MCF 10A (cell line): ENCODE measurements around the gene CNTNAP2. TPM values are rescaled to one million over a fixed set of nuclear protein-coding genes. Genes with fewer than 3 reads are reported as not detected.

Experiments used
- BruUV-seq: library from RNA; stranded (reverse); fragments of 400-500 nt; replicated peaks from 2 replicates; lab custom pipeline; 2021; lab: Mats Ljungman, UMichigan
- CTCF ChIA-PET: fragments of 300-600 bp; sonication (Branson Sonifier 250); formaldehyde crosslinking; extraction: SDS; loops from one replicate; lab custom pipeline; 2021; ENCODE audit warnings: antibody characterized with exemption, inconsistent platforms; lab: Yijun Ruan, JAX
- POLR2A ChIA-PET: fragments of 300-600, 350-650 bp; sonication (Branson Sonifier 250); formaldehyde crosslinking; extraction: SDS; loops from one replicate; lab custom pipeline; 2020; ENCODE audit warnings: antibody characterized with exemption, inconsistent platforms; lab: Yijun Ruan, JAX
- DNase-seq: peaks from one replicate; pipeline ENCODE4 v3.0.0-alpha.2; 2018; ENCODE audit not compliant: unreplicated experiment
- H3K27ac Mint-ChIP-seq: one replicate; pipeline ENCODE4 v1.8.0; 2022; ENCODE audit warnings: mild to moderate bottlenecking, low read depth, mixed read lengths; ENCODE audit not compliant: unreplicated experiment
- H3K27me3 Mint-ChIP-seq: one replicate; pipeline ENCODE4 v1.8.0; 2022; ENCODE audit warnings: mixed read lengths; ENCODE audit not compliant: insufficient read depth, unreplicated experiment
- H3K36me3 Mint-ChIP-seq: one replicate; pipeline ENCODE4 v1.8.0; 2022; ENCODE audit warnings: mild to moderate bottlenecking, moderate library complexity, mixed read lengths; ENCODE audit not compliant: insufficient read depth, unreplicated experiment
- H3K4me1 Mint-ChIP-seq: one replicate; pipeline ENCODE4 v1.8.0; 2022; ENCODE audit warnings: mixed read lengths; ENCODE audit not compliant: insufficient read depth, unreplicated experiment
- H3K4me3 Mint-ChIP-seq: one replicate; pipeline ENCODE4 v1.8.0; 2022; ENCODE audit warnings: mild to moderate bottlenecking, moderate library complexity, mixed read lengths; ENCODE audit not compliant: unreplicated experiment
- H3K9me3 Mint-ChIP-seq: one replicate; pipeline ENCODE4 v1.8.0; 2022; ENCODE audit warnings: mixed read lengths; ENCODE audit not compliant: unreplicated experiment
- intact Hi-C: fragments of 100-400 bp; cut with micrococcal nuclease; formaldehyde crosslinking; loops from 2 replicates; pipeline ENCODE4 v1.14.1; 2022
- total RNA-seq: library from RNA; stranded (reverse); gene quantifications from 2 replicates; pipeline ENCODE4 v1.2.3, GENCODE V29; 2022
- TF ChIP-seq, protein P1 (sequence below): fragments of 200-600 bp; IDR thresholded peaks from one replicate; pipeline ENCODE4 v1.8.0; 2022; ENCODE audit warnings: antibody characterized with exemption, mild to moderate bottlenecking; ENCODE audit not compliant: unreplicated experiment

CNTNAP2 gene
- total RNA-seq, 1 experiment from 2014 or later, result 1.1 TPM

DNA sequence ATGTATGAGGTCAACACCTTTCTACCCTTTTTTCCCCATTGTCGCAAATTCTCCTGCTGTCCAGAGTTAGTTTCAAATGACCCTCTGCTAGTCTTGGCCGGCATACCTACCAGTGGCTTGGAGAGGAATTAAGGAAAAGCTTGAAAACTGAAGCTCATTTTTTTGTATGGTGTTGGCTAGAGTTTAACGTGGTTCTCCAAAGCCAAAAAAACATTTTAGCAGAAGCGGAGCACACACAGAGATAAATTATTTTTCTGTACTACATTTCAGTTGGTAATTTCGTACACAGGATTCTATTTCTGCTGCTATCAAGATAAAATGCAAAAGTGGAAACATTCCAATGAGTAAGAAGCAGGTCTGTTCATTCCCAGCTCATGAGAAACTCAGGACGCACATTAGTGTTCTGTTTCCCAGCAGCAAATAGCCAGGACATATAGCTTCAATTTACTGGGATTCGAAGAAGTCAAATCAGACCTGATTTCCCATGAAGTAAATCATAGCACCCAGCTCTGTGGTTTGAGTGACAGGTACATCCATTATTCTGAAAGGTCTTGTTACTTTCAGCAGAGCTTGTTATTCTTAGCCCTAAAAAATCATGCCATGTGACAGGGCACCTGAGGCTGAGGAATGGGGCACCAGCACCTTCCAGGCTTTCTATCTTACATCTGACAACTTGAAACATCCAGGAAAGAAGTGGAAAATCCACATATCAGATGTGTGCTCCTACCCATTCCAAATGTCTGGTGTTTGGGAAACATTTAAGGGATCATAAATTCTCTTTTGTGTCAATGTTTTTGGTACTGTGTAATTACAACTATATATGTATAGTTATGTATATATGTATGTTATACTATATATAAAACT, 2258.0 kb downstream of the CNTNAP2 start:
- no peak overlapping the region for H3K4me3 Mint-ChIP-seq
- ChIA-PET POLR2A (no interaction called here), CTCF (interaction anchor here (0.5 to 1.1 kb wide), 2 partner anchors 90 to 764 kb away, joined by 3 read pairs; no protein-coding TSS in a partner anchor)
- DNase-seq, result no peak
- no peak overlapping the region for H3K27ac Mint-ChIP-seq
- intact Hi-C loops, result no loop called here
- no peaks in the 10 kb centered on the region for H3K36me3 Mint-ChIP-seq
- no peaks in the 10 kb centered on the region for H3K9me3 Mint-ChIP-seq
- TF ChIP-seq, protein P1, sequence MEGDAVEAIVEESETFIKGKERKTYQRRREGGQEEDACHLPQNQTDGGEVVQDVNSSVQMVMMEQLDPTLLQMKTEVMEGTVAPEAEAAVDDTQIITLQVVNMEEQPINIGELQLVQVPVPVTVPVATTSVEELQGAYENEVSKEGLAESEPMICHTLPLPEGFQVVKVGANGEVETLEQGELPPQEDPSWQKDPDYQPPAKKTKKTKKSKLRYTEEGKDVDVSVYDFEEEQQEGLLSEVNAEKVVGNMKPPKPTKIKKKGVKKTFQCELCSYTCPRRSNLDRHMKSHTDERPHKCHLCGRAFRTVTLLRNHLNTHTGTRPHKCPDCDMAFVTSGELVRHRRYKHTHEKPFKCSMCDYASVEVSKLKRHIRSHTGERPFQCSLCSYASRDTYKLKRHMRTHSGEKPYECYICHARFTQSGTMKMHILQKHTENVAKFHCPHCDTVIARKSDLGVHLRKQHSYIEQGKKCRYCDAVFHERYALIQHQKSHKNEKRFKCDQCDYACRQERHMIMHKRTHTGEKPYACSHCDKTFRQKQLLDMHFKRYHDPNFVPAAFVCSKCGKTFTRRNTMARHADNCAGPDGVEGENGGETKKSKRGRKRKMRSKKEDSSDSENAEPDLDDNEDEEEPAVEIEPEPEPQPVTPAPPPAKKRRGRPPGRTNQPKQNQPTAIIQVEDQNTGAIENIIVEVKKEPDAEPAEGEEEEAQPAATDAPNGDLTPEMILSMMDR, result no peak
- no peaks in the 10 kb centered on the region for H3K4me1 Mint-ChIP-seq
- no peaks in the 10 kb centered on the region for H3K27me3 Mint-ChIP-seq
- BruUV-seq, result no TSS peak

DNA sequence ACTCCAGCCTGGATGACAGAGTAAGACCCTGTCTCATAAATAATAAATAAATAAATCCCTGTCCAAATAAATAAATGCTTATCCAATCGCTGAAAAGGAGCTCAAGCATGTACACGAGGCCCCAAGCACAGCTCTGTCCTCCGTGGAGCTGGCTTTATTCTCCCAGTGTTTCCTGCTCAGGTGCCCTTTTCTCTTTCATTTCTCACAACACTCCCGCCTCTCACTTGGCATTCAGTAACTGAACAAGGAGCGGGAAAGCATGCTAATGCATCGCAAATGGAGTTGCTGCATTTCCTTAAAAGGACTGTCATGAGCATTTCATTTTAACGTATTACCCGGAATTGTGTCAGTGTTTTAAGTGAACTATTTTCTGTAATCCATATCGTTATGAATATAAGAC, 2263.1 kb downstream of the CNTNAP2 start:
- intact Hi-C loops, result no loop called here
- BruUV-seq, result no TSS peak
- Mint-ChIP-seq H3K27me3 (no peaks in the 10 kb centered on the region), H3K36me3 (no peaks in the 10 kb centered on the region), H3K9me3 (no peaks in the 10 kb centered on the region), H3K4me1 (no peaks in the 10 kb centered on the region), H3K27ac (no peak overlapping the region), H3K4me3 (no peak overlapping the region)
- ChIA-PET CTCF (interaction anchor here (0.6 kb wide), 1 partner anchor 477 kb away, joined by 3 read pairs; no protein-coding TSS in a partner anchor), POLR2A (no interaction called here)
- no peak for DNase-seq
- TF ChIP-seq, protein P1, result no peak

DNA sequence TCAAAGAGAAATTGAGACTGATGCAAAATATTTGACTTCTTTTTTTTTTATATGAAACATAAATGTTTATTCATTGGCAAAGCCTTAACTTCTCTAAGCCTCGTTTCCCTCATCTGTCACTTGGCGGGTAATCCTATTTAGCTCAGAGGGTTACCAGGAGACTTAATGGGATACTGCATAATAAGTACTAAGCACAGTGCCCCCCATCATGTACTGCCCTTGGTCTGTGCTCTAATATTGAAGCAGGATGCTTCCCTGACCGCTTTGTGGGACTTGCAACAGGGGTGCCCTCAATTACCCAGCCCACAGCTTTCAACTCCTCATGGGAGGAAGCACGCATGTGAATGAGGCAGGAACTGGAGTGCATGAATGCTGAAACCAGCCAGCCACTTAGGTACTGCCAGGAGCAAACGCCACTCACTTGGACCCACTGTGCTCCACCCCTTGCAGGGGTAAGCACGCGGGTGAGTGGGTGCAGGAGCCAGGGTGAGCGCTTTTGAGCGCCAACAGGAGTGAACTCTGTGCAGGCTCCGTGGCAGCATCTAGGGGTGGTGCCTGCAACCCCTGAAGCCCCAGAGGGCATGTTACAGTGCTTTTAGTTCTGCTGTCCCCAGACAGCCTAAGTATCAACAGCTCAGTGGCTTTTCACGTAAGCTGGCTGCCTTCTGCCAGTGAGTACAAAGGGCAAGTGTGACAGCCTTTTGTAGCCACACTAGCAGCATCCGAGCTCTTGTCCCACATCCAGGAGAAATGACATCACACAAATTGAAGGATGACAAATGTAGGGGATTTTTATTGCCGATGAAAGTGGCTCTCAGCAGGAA, 2264.2 kb downstream of the CNTNAP2 start:
- ChIA-PET POLR2A (no interaction called here), CTCF (interaction anchor here (0.7 kb wide), 1 partner anchor 53 kb away, joined by 3 read pairs; no protein-coding TSS in a partner anchor)
- no peak for DNase-seq
- Mint-ChIP-seq H3K4me3 (no peak overlapping the region), H3K4me1 (no peaks in the 10 kb centered on the region), H3K36me3 (no peaks in the 10 kb centered on the region), H3K27ac (no peak overlapping the region), H3K27me3 (no peaks in the 10 kb centered on the region), H3K9me3 (no peaks in the 10 kb centered on the region)
- BruUV-seq, result no TSS peak
- TF ChIP-seq, protein P1, result no peak
- intact Hi-C loops, result no loop called here

DNA sequence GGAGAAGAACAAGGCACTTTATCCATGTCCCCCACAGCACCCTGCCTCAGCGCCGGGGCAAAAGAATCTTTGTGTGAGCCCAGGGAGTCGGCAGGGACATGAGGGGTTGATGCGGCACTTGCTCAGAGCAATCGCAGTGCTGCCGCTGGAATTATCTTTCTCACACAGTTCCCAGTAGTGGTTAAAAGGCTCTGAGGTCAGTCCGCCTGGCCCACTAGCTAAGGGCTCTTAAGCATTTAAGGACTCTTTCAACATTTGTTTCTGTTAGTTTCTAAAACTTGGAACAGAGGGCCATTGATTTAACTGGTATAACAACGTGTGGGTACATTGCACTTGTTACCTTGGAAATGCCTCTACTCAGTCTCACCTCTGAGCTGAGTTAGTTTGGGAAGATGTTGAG, 2266.0 kb downstream of the CNTNAP2 start:
- no TSS peak for BruUV-seq

More for the DNA sequence above, 2266.0 kb downstream of the CNTNAP2 start:
- CTCF ChIA-PET, result interaction anchor here (0.6 kb wide), 2 partner anchors 63 to 78 kb away, joined by 4 read pairs; no protein-coding TSS in a partner anchor
- H3K9me3 Mint-ChIP-seq, result no peaks in the 10 kb centered on the region
- no peak overlapping the region for H3K27ac Mint-ChIP-seq
- H3K4me3 Mint-ChIP-seq, result no peak overlapping the region
- no peaks in the 10 kb centered on the region for H3K4me1 Mint-ChIP-seq
- POLR2A ChIA-PET, result no interaction called here
- no peaks in the 10 kb centered on the region for H3K27me3 Mint-ChIP-seq
- intact Hi-C loops, result no loop called here
- H3K36me3 Mint-ChIP-seq, result no peaks in the 10 kb centered on the region
- DNase-seq, result no peak
- TF ChIP-seq, protein P1, result no peak
